Stimulated activated CD8-positive, alpha-beta memory T cell treated with anti-CD3 and anti-CD28 coated beads, Interleukin-4, amount 100 ng/mL, for 4 hours (primary cell): ENCODE measurements around the gene ANKLE2.
"Not testable (repeated sequence)": the region's sequence is repeated elsewhere in the genome, so short reads cannot be mapped to it uniquely, and the experiment has no call there.

Source experiments
- DNase-seq, 2 donors: peaks; one replicate each; pipeline ENCODE4 v3.0.0-alpha.2; 2020; ENCODE audit warnings: low read depth in 2 of 2, low spot score in 1 of 2

ANKLE2 gene

DNA sequence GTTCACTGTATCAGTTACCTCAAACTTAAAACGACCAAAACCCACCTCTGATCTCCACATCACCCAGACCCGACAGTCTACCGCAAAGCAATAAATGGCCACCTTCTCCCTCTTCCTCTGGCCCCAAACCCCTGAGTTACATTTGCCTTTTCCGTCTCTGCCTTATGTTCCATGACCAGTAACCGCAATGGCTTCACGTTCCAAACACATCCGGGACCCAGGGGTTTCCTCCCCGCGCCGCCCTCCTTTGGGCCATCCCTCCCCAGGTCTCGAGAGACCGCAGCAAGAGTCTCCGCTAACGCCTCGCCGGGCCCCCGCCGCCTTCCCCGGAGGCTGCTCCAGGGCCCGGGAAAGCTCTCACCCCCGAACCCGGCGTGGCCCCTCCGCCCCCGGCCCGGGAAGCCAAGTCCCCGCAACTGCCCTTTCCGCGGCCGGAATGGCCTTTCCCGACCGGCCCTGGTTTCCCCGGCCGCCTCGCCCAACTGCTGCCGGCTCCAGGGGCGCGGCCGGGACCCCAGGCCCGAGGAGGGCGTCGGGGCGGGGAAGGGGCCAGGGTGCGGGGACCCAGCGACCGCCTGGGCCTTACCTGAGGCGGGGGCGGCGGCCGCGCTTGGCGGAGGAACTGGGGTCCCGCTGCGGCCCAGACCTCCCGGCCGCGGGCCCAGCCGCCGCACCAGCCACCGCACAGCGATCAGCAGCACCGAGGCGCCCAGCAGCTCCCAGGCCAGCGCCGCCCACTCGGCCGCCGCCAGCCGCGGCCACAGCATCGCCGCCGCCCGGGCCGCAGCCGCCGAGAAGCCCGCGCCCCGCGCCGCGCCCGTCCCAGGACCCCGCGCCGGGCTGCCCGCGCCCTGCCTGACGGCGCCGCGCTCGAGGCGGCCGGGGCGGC, at the start of gene ANKLE2:
ANKLE2 (minus strand) TSS at position 801 of the 889 bp plus-strand sequence; CDS start at position 767, 34 bp downstream.
- peak; percentile 37 to 49 for DNase-seq

- DNase-seq = not testable (repeated sequence)
Observed at GRCh38 chr12:132809391-132809790, 47.8 kb upstream of the ANKLE2 start.

DNA sequence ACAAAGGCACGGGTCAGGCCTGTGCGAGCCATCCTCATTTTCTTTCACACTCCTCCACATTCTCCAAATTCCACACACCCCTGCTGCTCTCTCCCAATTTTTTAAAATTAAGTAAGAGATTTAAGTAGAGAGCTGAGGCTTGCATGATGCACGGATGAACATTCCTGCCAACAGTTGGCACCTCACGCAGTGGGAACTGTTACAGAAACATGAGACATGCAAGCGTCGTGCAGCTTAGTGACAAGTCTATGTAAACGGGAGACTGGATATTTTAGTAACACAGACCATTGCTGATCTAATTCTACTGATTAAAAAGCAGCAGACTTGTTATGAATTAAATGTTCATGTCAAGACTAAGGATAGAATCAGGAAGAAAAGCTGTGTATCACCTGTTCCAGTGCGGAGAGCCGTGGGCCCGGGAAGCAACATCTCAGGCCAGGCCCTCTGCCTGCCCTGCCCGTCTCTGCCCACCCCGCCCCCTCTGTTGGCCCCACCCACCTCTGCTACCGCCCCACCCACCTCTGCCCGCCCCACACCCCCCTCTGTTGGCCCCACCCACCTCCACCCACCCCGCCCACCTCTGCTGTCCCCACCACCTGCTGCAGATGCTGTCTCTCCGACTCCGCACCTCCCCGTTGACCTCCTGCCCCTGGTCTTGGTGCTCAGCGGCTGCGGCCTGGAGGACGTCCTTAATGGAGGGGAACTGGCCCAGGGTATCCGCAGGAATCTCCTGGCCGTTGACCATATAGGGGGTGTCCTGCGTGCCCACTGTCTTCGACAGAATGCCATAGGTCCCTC, 45.9 kb upstream of the ANKLE2 start:
- DNase-seq = no peak

DNA sequence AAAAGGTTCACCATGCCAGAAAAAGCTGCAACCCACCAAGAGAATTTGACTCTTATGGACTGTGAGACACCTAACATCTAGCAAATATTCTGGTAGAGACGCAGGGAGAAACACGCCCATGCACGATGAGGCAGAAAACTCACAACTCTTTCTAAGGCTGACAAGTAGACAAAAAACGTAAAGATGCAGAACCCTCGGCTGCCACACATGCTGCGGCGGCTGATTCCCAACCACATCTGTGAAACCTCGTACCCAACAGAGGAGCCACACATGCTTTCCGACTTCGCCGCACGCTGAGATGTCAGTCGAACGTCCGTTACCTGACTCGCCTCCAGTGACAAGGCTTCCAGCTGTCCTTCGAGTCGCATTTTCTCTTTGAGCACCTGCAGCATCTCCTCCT, 45.2 kb upstream of the ANKLE2 start:
- DNase-seq = no peak

DNA sequence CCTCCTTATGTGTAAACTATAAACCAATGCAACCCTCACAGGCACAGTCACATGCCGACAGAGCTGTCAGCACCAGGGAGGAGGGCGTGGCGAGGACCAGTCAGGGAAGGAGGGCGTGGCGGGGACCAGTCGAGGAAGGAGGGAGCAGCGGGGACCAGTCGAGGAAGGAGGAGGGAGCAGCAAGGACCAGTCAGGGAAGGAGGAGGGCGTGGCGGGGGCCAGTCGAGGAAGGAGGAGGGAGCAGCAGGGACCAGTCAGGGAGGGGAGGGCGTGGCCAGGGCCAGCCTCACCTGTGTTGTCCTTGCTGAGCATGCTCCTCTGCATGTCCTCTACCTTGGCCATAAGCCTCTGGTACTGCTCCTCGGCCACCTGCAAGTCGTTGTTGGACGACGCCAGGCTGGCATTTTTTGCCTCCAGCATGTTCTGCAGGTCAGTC, 42.8 kb upstream of the ANKLE2 start:
- no peak for DNase-seq

DNA sequence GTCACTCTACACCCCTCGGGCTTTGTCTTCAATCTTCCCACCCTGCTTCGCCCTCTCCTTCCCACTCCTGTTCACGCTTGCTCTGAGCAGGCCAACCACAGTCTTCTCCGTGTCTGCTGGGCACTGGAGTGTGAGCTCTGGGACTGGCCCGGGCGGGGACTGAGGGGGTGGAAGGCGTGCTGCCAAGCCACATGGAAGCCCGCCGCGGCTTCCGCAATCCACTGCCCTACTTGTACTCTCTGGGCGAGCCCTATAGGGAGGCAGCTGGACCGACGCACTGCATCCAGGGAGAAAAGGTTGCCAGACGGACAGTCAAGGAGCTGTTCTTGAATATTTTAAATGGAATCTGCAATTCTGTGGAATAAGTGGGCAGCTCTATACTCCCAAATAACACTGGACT, 42.3 kb upstream of the ANKLE2 start:
- no peak for DNase-seq

DNA sequence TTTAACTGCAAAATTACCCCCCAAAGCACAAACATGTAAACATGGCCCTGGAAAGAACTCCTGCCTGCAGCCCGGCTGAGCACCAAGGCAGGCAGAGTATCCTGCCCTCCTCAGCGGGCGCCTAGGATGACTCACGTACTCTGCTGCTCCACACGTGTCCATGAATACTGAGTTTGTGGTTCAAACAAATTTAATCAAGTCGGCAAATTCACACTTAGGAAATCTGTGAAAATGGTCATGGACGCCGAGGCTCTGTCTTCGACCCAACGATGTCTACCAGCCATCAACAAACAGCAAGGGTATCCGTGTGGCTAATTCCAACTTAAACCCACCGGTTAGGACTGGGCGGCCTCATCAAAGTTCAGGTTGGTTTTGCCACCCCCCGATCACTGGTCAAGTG, 41.5 kb upstream of the ANKLE2 start:
- no peak for DNase-seq

GRCh38 chr12:132801741-132802140, 40.1 kb upstream of the ANKLE2 start:
- no peak for DNase-seq

GRCh38 chr12:132798836-132799235, 37.2 kb upstream of the ANKLE2 start:
- no peak for DNase-seq

DNA sequence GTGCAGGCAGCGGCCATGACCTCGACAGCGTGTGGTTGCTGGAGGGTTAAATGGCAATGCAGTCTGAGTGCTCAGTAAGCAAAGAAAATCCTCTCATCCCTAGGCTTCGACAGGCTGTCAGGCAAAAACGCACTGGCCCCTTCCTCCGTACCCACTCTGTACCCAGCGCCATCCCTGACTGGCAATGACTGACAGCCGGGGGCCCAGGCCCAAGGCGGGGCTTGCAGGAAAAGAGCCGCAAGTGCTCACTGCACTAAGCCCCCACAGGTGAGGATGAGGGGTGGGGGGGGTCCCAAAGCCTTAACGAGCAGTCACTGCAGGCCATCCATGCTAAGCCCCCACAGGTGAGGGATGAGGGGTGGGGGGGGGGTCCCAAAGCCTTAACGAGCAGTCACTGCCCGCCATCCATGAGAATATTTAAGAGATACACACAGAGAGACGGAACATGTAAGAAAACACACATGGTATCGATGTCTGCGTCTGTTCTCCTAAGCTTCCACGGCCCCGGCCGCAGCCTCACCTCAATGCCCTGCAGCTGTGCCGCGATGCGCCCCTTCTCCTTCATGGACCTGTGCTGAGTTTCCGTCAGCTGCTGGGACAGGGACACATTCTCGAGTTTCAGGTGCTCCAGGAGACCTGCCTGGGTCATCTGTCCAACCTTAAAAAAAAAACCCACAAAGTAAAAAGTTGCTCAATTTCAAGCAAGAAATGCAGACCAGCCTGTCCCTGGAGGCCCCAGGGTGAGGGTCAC, 36.4 kb upstream of the ANKLE2 start:
- no peak for DNase-seq

- DNase-seq = no peak
Observed at GRCh38 chr12:132795847-132796246, 34.2 kb upstream of the ANKLE2 start.

DNA sequence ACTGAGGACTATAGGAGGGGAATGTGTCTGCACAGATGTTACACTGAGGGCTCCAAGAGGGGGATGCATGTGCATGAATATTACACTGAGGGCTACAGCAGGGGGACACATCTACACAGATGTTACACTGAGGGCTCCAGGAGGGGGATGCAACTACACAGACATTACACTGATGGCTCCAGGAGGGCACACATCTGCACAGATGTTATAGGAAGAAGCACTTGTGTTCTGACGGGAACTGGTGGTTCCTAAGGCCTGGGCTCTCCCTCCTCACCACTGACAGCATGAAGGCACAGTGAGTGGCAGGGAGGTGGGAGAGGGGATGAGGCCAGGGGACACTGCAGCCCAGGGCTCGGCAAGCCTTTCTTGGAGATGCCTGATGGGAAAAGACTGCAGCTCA, 30.3 kb upstream of the ANKLE2 start:
- not testable (repeated sequence) for DNase-seq

GRCh38 chr12:132789099-132789471, 27.5 kb upstream of the ANKLE2 start:
- DNase-seq = no peak

GRCh38 chr12:132788375-132789098, 26.9 kb upstream of the ANKLE2 start:
- no peak for DNase-seq

DNA sequence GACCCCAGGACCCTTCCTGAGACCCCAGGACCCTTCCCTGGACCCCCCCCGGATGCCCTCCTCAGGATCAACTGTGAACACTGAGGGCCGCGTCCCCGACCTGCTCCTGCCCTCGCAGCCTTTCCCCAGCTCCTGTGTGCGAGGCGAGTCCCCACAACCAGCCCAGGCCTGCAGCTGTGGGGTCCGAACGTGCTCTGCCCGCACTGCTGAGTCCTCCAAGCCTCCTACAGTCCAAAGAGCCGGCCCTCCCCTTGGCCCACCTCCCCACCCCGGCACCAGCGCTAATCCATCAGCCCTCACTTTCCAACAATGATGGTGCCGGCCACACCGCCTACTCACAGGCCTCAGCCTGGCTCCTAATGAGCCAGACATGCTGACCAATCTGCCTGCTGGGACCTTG, 26.2 kb upstream of the ANKLE2 start:
- DNase-seq = no peak

GRCh38 chr12:132786192-132786591, 24.6 kb upstream of the ANKLE2 start:
- DNase-seq = no peak

DNA sequence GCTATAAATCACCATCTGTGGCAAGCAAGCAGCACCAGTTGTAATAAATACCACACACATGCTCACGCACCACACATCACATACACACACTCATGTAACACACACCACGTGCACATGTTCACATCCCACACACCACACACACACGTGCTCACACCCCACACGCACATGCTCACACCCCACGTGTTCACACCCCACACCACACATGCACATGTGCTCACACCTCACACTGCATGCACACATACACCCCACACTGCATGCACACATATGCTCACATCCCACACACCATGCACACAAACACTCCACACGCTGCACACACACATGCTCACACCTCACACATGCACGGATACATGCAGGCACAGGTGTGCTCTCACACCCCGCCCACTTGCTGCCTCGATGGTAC, 22.9 kb upstream of the ANKLE2 start:
- no peak for DNase-seq

- no peak for DNase-seq
Observed at GRCh38 chr12:132783917-132784531, 22.4 kb upstream of the ANKLE2 start.

- DNase-seq = no peak
Observed at GRCh38 chr12:132781938-132782337, 20.3 kb upstream of the ANKLE2 start.

DNA sequence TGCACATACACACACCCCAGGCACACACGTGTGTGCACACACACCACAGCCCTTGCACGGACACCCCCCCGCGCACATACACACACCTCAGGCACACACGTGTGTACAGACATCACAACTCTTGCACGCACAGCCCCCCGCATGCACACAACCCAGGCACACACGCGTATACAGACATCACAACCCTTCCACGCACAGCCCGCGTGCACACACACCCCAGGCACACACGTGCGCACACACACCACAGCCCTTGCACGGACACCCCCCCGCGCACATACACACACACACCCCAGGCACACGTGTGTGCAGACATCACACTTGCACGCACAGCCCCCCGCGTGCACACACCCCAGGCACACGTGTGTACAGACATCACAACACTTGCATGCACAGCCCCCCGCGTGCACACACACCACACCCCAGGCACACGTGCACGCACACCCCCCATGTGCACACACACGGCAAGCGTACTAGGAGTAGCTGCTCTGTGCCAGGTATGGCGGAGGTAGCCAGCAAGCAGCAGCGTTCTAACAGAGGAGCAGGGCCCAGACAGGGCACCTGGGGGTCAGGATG, 18.2 kb upstream of the ANKLE2 start:
- no peak for DNase-seq
